ENCODE data around the gene PCNA. TPM values are rescaled to one million over a fixed set of nuclear protein-coding genes. Genes with fewer than 3 reads are reported as not detected.
A peak's percentile ranks its signal among the peaks of the same experiment; 100 is the strongest.

PCNA gene
- total and polyA plus RNA-seq, 7 donors, result 24.6 to 145 (median 54.8) TPM

DNA sequence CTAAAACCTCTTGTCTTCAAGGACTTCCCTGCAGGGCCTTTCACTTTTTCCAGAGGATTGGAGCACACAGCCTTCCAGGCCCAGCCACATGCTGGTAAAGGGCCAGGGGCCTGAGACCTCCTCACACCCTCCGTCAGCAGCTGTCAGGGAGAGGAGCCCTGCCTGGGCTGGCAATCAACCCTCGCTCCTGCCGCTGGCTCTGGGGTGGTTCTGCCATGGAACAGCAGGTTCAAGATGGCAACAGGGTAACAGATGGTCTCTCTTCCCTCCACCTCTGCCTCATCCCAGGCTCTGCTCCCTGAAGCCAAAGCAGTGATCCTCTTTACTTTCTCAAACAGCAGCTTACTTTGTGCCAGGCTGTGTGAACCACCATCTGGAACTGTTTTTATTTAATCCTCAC is 23.8 kb downstream of the PCNA start:
- Histone ChIP-seq H3K9me3 (no peaks in the 10 kb centered on the region), H3K4me3 (no peak overlapping the region), H3K36me3 (peaks cover 0 to 54% (median 3%) of the 10 kb centered on the region in 4 donors), H3K4me1 (no peaks in the 10 kb centered on the region), H3K27me3 (no peaks in the 10 kb centered on the region), H3K27ac (no peak overlapping the region)
- no peak for TF ChIP-seq EP300 (IDR thresholded peaks at IDR 0.05)
- TF ChIP-seq POLR2AphosphoS5 (IDR thresholded peaks at IDR 0.05), result no peak
- no peak for TF ChIP-seq POLR2A (IDR thresholded peaks at IDR 0.05)
- TF ChIP-seq, protein P1, sequence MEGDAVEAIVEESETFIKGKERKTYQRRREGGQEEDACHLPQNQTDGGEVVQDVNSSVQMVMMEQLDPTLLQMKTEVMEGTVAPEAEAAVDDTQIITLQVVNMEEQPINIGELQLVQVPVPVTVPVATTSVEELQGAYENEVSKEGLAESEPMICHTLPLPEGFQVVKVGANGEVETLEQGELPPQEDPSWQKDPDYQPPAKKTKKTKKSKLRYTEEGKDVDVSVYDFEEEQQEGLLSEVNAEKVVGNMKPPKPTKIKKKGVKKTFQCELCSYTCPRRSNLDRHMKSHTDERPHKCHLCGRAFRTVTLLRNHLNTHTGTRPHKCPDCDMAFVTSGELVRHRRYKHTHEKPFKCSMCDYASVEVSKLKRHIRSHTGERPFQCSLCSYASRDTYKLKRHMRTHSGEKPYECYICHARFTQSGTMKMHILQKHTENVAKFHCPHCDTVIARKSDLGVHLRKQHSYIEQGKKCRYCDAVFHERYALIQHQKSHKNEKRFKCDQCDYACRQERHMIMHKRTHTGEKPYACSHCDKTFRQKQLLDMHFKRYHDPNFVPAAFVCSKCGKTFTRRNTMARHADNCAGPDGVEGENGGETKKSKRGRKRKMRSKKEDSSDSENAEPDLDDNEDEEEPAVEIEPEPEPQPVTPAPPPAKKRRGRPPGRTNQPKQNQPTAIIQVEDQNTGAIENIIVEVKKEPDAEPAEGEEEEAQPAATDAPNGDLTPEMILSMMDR (IDR thresholded peaks at IDR 0.05), result no peak
- 95 to 97% methylated on average over 3 of the region's 3 CpGs for WGBS, 2 donors
- intact Hi-C loops (cut with DNase I), result no loop called here
- no peak for DNase-seq

DNA sequence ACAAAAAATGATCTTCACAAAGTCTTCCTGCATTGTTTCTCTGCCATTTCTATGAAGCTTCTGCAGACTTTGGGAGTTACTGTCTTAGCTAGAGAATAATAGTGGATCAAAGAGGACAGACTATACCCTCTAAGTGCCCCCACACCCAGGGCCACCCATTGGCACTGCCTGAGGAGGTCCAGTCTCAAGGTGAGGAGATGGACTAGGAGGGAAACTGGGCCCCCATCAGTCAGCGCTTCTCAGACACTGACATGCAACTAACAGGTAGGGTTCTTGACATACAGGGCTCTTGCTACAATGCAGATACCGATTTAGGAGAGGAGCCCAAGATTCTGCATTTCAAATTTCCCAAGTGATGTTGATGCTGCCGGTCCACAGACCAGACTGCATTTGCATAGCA is 24.3 kb downstream of the PCNA start:
- DNase-seq, result no peak
- intact Hi-C loops (cut with DNase I), result no loop called here
- Histone ChIP-seq H3K27me3 (no peaks in the 10 kb centered on the region), H3K27ac (no peak overlapping the region), H3K4me1 (no peaks in the 10 kb centered on the region), H3K9me3 (no peaks in the 10 kb centered on the region), H3K4me3 (no peak overlapping the region), H3K36me3 (peaks cover 0 to 51% (median 3%) of the 10 kb centered on the region in 4 donors)
- 93 to 94% methylated on average over 3 of the region's 3 CpGs for WGBS, 2 donors
- TF ChIP-seq EP300 (IDR thresholded peaks at IDR 0.05), result no peak
- no peak for TF ChIP-seq POLR2A (IDR thresholded peaks at IDR 0.05)
- TF ChIP-seq POLR2AphosphoS5 (IDR thresholded peaks at IDR 0.05), result no peak
- TF ChIP-seq, protein P1 (IDR thresholded peaks at IDR 0.05), result no peak

GRCh38 chr20:5092765-5093339 is 26.9 kb downstream of the PCNA start:
- intact Hi-C loops (cut with DNase I), result no loop called here
- no peaks in the 10 kb centered on the region for H3K27me3 ChIP-seq
- no peaks in the 10 kb centered on the region for H3K9me3 ChIP-seq
- H3K4me1 ChIP-seq, result no peaks in the 10 kb centered on the region
- no peak overlapping the region for H3K27ac ChIP-seq
- no peak overlapping the region for H3K4me3 ChIP-seq
- H3K36me3 ChIP-seq, result peaks cover 0 to 30% (median 0%) of the 10 kb centered on the region in 4 donors
- 76 to 93% methylated on average over 4 of the region's 4 CpGs for WGBS, 2 donors
- TF ChIP-seq, protein P1 (IDR thresholded peaks at IDR 0.05), result no peak
- no peak for TF ChIP-seq POLR2A (IDR thresholded peaks at IDR 0.05)
- no peak for TF ChIP-seq EP300 (IDR thresholded peaks at IDR 0.05)
- TF ChIP-seq POLR2AphosphoS5 (IDR thresholded peaks at IDR 0.05), result no peak
- DNase-seq, result no peak

DNA sequence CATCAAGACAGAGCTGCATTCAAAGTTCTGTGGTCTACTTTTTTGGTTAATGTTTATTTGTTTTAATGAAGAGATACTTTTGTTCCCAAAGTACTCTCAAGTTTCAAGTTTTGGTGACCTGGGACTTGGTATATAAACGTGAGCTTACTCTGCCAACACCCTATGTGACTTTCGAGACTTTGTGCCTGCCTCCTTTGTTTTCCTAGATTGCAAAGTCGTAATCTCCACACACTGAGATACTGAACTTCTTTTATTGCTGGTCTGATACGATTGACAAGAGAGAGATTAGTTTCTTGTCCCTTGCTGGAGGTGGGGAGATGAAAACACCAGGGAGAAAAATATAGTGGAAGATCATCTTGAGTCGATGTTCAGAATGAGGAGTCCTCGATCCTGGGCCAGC is 27.9 kb downstream of the PCNA start:
- intact Hi-C loops (cut with DNase I), result no loop called here
- 35 to 82% methylated on average over 6 of the region's 6 CpGs for WGBS, 2 donors
- TF ChIP-seq, protein P1 (IDR thresholded peaks at IDR 0.05), result no peak
- TF ChIP-seq POLR2AphosphoS5 (IDR thresholded peaks at IDR 0.05) (no peak), POLR2A (IDR thresholded peaks at IDR 0.05) (no peak), EP300 (IDR thresholded peaks at IDR 0.05) (no peak)
- Histone ChIP-seq H3K4me1 (no peaks in the 10 kb centered on the region), H3K4me3 (no peak overlapping the region), H3K9me3 (no peaks in the 10 kb centered on the region), H3K27ac (no peak overlapping the region), H3K36me3 (peaks cover 0 to 22% (median 0%) of the 10 kb centered on the region in 4 donors), H3K27me3 (no peaks in the 10 kb centered on the region)
- no peak for DNase-seq

DNA sequence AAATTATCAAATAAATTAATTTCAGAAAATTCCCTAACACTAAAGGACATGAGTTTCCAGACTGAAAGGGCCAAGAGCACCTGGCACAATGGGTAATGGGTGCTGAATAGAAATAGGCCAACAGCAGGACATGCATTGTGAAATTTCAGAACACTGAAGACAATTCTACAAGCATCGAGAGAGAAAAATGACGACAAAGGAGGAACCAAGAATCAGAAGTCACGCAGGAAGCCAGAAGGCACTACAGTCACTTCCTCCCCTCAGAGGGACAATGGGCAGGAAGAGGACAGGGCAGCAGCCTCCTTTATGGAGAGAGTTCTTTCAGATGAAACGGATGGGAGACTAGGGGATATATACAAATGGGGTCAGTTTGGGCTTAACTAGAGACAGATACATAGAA is 29.6 kb downstream of the PCNA start:
- intact Hi-C loops (cut with DNase I), result no loop called here
- Histone ChIP-seq H3K36me3 (peaks cover 0 to 7% (median 0%) of the 10 kb centered on the region in 4 donors), H3K4me3 (no peak overlapping the region), H3K27ac (peak overlapping the region in 3 of 4 donors; percentile 34 to 51 (median 38)), H3K27me3 (no peaks in the 10 kb centered on the region), H3K9me3 (no peaks in the 10 kb centered on the region), H3K4me1 (no peaks in the 10 kb centered on the region)
- WGBS, 2 donors, result 47 to 81% methylated on average over 4 of the region's 4 CpGs
- DNase-seq, result no peak
- TF ChIP-seq, protein P1 (IDR thresholded peaks at IDR 0.05), result no peak
- TF ChIP-seq POLR2AphosphoS5 (IDR thresholded peaks at IDR 0.05) (peak in 2 of 4 donors; percentile 44 to 52), EP300 (IDR thresholded peaks at IDR 0.05) (peak in 1 of 4 donors; percentile 39)
